B cell (primary cell): ENCODE measurements around the gene SCN2B. TPM values are rescaled to one million over a fixed set of nuclear protein-coding genes. Genes with fewer than 3 reads are reported as not detected.

Source experiments
- ATAC-seq: fragments of 200-7000 bp; cut with Tn5 transposase; one replicate; pipeline ENCODE4 v1.10.0; 2021; ENCODE audit warnings: low read depth, mild to moderate bottlenecking, moderate number of reproducible peaks, moderate library complexity
- CTCF ChIA-PET: fragments of 350-600 bp; sonication (Branson Sonifier 250); formaldehyde crosslinking; loops from one replicate; lab custom pipeline; 2021; ENCODE audit warnings: antibody characterized with exemption, inconsistent platforms; lab: Charles Lee
- POLR2A ChIA-PET: fragments of 350-600 bp; sonication (Branson Sonifier 250); formaldehyde crosslinking; loops from one replicate; lab custom pipeline; 2021; ENCODE audit warnings: antibody characterized with exemption; lab: Charles Lee
- DNase-seq: peaks from one replicate; pipeline ENCODE4 v3.0.0; 2013
- H2AFZ ChIP-seq: 2 replicates; pipeline ENCODE4 v1.6.1; 2012; ENCODE audit warnings: mild to moderate bottlenecking, low read depth, low read length; ENCODE audit not compliant: insufficient read depth, poor library complexity, severe bottlenecking
- H3K27ac ChIP-seq, 2 donors: 1 replicate in 1 of 2; 2 replicates in 1 of 2; pipeline ENCODE4 v1.5.1; 2012 to 2013; ENCODE audit warnings: low read length in 2 of 2, mild to moderate bottlenecking in 2 of 2, moderate library complexity in 1 of 2
- H3K27me3 ChIP-seq, 4 experiments: fragments of 200-600 bp in 1 of 4; sonication (generic) in 1 of 4; replicated peaks in 1 of 4; 1 replicate in 2 of 4; 2 replicates in 2 of 4; pipeline versions ENCODE4 v1.6.1 to v1.7.0; 2013 to 2016; ENCODE audit warnings: low read length in 3 of 4, mild to moderate bottlenecking in 2 of 4, mixed read lengths in 1 of 4, moderate library complexity in 1 of 4; ENCODE audit not compliant: insufficient read depth in 4 of 4, control insufficient read depth in 3 of 4; ENCODE audit errors: control extremely low read depth in 1 of 4
- H3K36me3 ChIP-seq, 2 experiments: replicated peaks in 1 of 2; 1 replicate in 1 of 2; 2 replicates in 1 of 2; pipeline versions ENCODE4 v1.6.1 to v1.7.1; 2013; ENCODE audit warnings: low read length in 1 of 2; ENCODE audit not compliant: insufficient read depth in 2 of 2, control insufficient read depth in 1 of 2; ENCODE audit errors: control extremely low read depth in 1 of 2, extremely low read depth in 1 of 2
- H3K4me1 ChIP-seq, 2 donors: fragments of 200-600 bp in 1 of 2; sonication (generic) in 1 of 2; 1 replicate in 1 of 2; 2 replicates in 1 of 2; pipeline versions ENCODE4 v1.5.1 to v1.6.1; 2013 to 2017; ENCODE audit warnings: low read length in 2 of 2; ENCODE audit not compliant: control insufficient read depth in 2 of 2, insufficient read depth in 2 of 2
- H3K4me2 ChIP-seq: replicated peaks from 2 replicates; pipeline ENCODE3; 2012; ENCODE audit warnings: mild to moderate bottlenecking, low read depth, low read length; ENCODE audit not compliant: poor library complexity, severe bottlenecking
- H3K4me3 ChIP-seq, 5 experiments: fragments of 200-600 bp in 1 of 5; sonication (generic) in 1 of 5; 1 replicate in 3 of 5; 2 replicates in 2 of 5; pipeline versions ENCODE4 v1.5.1 to v1.7.0; 2011 to 2016; ENCODE audit warnings: low read length in 4 of 5, mild to moderate bottlenecking in 4 of 5, low read depth in 2 of 5, control low read depth in 1 of 5, moderate library complexity in 1 of 5; ENCODE audit not compliant: insufficient read depth in 1 of 5; ENCODE audit errors: control extremely low read depth in 1 of 5, extremely low read depth in 1 of 5
- H3K79me2 ChIP-seq: fragments of 200-600 bp; sonication (generic); one replicate; pipeline ENCODE4 v1.6.0; 2016; ENCODE audit warnings: low read length; ENCODE audit not compliant: control insufficient read depth, insufficient read depth
- H3K9ac ChIP-seq: fragments of 200-600 bp; sonication (generic); 2 replicates; pipeline ENCODE4 v1.6.1; 2017; ENCODE audit warnings: mild to moderate bottlenecking, low read length, moderate library complexity
- H3K9me3 ChIP-seq, 3 donors: one replicate each; pipeline versions ENCODE4 v1.6.1 to v1.7.1; 2013; ENCODE audit warnings: low read length in 2 of 3; ENCODE audit not compliant: control insufficient read depth in 2 of 3, insufficient read depth in 1 of 3; ENCODE audit errors: control extremely low read depth in 1 of 3
- H4K20me1 ChIP-seq: 2 replicates; pipeline ENCODE4 v1.6.0; 2012; ENCODE audit warnings: mild to moderate bottlenecking, low read length; ENCODE audit not compliant: insufficient read depth, control insufficient read depth, poor library complexity, severe bottlenecking
- H3K27ac Mint-ChIP-seq: one replicate; pipeline ENCODE4 v1.8.0; 2021; ENCODE audit warnings: mixed read lengths
- H3K27me3 Mint-ChIP-seq: one replicate; pipeline ENCODE4 v1.8.0; 2021; ENCODE audit warnings: mixed read lengths
- H3K4me1 Mint-ChIP-seq: one replicate; pipeline ENCODE4 v1.8.0; 2021; ENCODE audit warnings: mixed read lengths
- H3K4me3 Mint-ChIP-seq: one replicate; pipeline ENCODE4 v1.8.0; 2021; ENCODE audit warnings: mixed read lengths
- H3K9me3 Mint-ChIP-seq: one replicate; pipeline ENCODE4 v1.8.0; 2022; ENCODE audit warnings: mixed read lengths; ENCODE audit not compliant: insufficient read depth
- EZH2 ChIP-seq: IDR thresholded peaks from 2 replicates; pipeline ENCODE4 v1.6.1; 2012; ENCODE audit warnings: borderline replicate concordance, low read depth, mild to moderate bottlenecking, moderate library complexity, low read length; ENCODE audit not compliant: insufficient read depth, poor library complexity, severe bottlenecking
- WGBS: methylation state at CpG from one replicate; pipeline ENCODE4 v1.1.5; 2013; ENCODE audit warnings: missing lambda C conversion rate; ENCODE audit not compliant: insufficient coverage; 5-methylcytosine and 5-hydroxymethylcytosine counted together
- intact Hi-C: fragments of 100-400 bp; cut with micrococcal nuclease; formaldehyde crosslinking; loops from one replicate; pipeline ENCODE4 v1.10.0; 2022
- polyA plus RNA-seq: library from polyadenylated mRNA; depleted of rRNA; stranded (reverse); fragments of >200 nt; gene quantifications from 2 replicates; pipeline ENCODE4 v1.2.3, GENCODE V29; 2012
- total RNA-seq, 2 donors: library from RNA; stranded (reverse); fragments of 120-200 nt in 1 of 2; gene quantifications; 1 replicate in 1 of 2; 2 replicates in 1 of 2; pipeline versions ENCODE4 v1.2.3 to v1.2.4, GENCODE V29; 2013 to 2022
- TF ChIP-seq, protein P1 (sequence below): fragments of 200-600 bp; IDR thresholded peaks from one replicate; pipeline ENCODE4 v1.8.0; 2022; ENCODE audit warnings: antibody characterized with exemption, mild to moderate bottlenecking

Gene SCN2B
- total and polyA plus RNA-seq, 2 donors (not counting 1 experiment from before 2014, with no cell fraction given), result not detected

DNA sequence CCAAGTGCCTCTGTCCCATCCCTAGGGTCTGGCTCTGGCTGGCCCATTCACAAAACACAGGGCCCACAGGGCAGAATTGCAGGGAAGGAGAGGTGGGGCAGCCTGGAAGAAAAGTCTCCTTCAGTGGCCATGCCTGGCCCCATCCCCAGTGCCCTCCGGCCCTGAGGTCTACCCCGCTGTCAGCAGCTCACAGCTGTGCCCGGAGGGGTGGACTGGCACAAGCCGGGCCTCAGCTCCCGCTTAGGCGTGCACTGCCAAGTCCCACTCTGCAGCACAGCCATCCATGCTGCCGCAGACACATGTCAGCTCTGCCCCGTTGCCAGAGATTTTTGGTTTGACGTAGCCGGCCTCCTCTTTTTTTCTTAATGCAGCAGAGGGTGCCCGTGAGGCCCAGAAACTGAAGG lies 3.9 kb upstream of the SCN2B start:
- H3K27me3 ChIP-seq, result peaks cover 0 to 10% (median 0%) of the 10 kb centered on the region in 4 experiments
- H3K27ac Mint-ChIP-seq, result no peak overlapping the region
- H4K20me1 ChIP-seq, result no peaks in the 10 kb centered on the region
- H3K79me2 ChIP-seq, result no peaks in the 10 kb centered on the region
- H3K4me3 ChIP-seq, result no peak overlapping the region
- no peaks in the 10 kb centered on the region for H3K4me1 ChIP-seq
- no peaks in the 10 kb centered on the region for H3K9me3 Mint-ChIP-seq
- H3K4me3 Mint-ChIP-seq, result no peak overlapping the region
- no peaks in the 10 kb centered on the region for H3K36me3 ChIP-seq
- peaks cover 36% of the 10 kb centered on the region for H3K27me3 Mint-ChIP-seq
- no peak overlapping the region for H3K9ac ChIP-seq
- H3K27ac ChIP-seq, result no peak overlapping the region
- ChIA-PET POLR2A (no interaction called here), CTCF (interaction anchor here (1.0 to 2.2 kb wide), 2 partner anchors 9 to 11 kb away, joined by 3 to 9 read pairs; no protein-coding TSS in a partner anchor)
- no peak for TF ChIP-seq EZH2
- TF ChIP-seq, protein P1, sequence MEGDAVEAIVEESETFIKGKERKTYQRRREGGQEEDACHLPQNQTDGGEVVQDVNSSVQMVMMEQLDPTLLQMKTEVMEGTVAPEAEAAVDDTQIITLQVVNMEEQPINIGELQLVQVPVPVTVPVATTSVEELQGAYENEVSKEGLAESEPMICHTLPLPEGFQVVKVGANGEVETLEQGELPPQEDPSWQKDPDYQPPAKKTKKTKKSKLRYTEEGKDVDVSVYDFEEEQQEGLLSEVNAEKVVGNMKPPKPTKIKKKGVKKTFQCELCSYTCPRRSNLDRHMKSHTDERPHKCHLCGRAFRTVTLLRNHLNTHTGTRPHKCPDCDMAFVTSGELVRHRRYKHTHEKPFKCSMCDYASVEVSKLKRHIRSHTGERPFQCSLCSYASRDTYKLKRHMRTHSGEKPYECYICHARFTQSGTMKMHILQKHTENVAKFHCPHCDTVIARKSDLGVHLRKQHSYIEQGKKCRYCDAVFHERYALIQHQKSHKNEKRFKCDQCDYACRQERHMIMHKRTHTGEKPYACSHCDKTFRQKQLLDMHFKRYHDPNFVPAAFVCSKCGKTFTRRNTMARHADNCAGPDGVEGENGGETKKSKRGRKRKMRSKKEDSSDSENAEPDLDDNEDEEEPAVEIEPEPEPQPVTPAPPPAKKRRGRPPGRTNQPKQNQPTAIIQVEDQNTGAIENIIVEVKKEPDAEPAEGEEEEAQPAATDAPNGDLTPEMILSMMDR, result no peak
- no peaks in the 10 kb centered on the region for H3K4me1 Mint-ChIP-seq
- intact Hi-C loops, result no loop called here
- 15% methylated on average over 10 of the region's 11 CpGs for WGBS
- ATAC-seq (no peak), DNase-seq (no peak)
- no peak overlapping the region for H2AFZ ChIP-seq
- H3K9me3 ChIP-seq, result no peaks in the 10 kb centered on the region
- H3K4me2 ChIP-seq, result no peak overlapping the region

DNA sequence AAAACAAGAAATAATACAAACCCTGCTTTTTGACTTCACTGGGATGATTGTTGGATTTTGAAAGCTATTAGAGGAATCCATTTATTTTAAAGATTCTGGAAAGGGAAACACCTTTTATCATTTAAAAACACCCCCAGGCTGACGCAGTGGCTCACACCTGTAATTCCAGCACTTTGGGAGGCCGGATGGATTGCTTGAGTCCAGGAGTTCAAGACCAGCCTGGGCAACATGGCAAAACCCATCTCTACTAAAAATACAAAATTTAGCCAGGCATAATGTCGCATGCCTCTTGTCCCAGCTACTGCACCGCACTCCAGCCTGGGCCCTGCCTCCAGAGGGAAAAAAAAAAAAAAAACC lies 317 bp upstream of the SCN2B start:
- Histone ChIP-seq H3K4me3 (no peak overlapping the region), H3K4me1 (peaks cover 0 to 1% of the 10 kb centered on the region in 2 donors), H3K36me3 (no peaks in the 10 kb centered on the region), H3K27ac (no peak overlapping the region), H3K9me3 (no peaks in the 10 kb centered on the region), H3K4me2 (no peak overlapping the region), H2AFZ (no peak overlapping the region), H3K9ac (no peak overlapping the region), H4K20me1 (no peaks in the 10 kb centered on the region), H3K27me3 (peaks cover 0 to 11% (median 0%) of the 10 kb centered on the region in 4 experiments), H3K79me2 (no peaks in the 10 kb centered on the region)
- CTCF ChIA-PET, result interaction anchor here (0.8 kb wide), 1 partner anchor 18 kb away, joined by 3 read pairs; no protein-coding TSS in a partner anchor
- Mint-ChIP-seq H3K27me3 (peaks cover 35% of the 10 kb centered on the region), H3K9me3 (no peaks in the 10 kb centered on the region), H3K4me1 (peaks cover under 1% of the 10 kb centered on the region), H3K4me3 (no peak overlapping the region), H3K27ac (no peak overlapping the region)
- intact Hi-C loops, result no loop called here
- POLR2A ChIA-PET, result no interaction called here
- WGBS, result 95% methylated on average over 2 of the region's 4 CpGs
- DNase-seq, result no peak
- ATAC-seq, result no peak
- TF ChIP-seq, protein P1, result no peak
- TF ChIP-seq EZH2, result no peak
